GM21515 (cell line): Measurements from ENCODE around the gene AAR2.

Experiments used
- ATAC-seq: cut with Tn5 transposase; IDR thresholded peaks from one replicate; pipeline ENCODE4 v1.9.1; 2021; ENCODE audit not compliant: unreplicated experiment

AAR2 gene

GRCh38 chr20:36275441-36276189 is 39.3 kb downstream of the AAR2 start:
- ATAC-seq = no peak

- ATAC-seq = no peak
Measured at GRCh38 chr20:36277546-36277945, 41.3 kb downstream of the AAR2 start.

GRCh38 chr20:36279362-36279761 is 43.1 kb downstream of the AAR2 start:
- ATAC-seq = no peak

DNA sequence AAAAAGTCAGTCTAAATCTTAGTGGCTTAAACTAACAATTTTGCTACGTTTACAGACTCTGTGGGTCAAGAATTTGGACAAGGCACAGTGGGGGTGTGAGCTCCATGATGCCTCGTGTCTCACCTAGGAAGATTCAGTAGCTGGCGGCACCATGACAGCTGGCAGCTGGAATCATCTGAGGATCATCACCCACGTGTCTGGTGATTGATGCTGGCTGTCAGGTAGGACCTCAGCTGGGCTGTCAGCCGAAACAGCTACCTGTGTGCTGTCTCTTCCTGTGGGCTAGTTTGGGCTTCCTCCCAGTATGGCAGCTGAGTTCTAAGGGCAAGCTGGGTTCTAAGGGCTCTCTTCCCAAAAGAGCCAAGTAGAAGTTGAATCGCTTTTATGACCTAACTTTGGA is 43.5 kb downstream of the AAR2 start:
- ATAC-seq = no peak

GRCh38 chr20:36281785-36282380 is 45.6 kb downstream of the AAR2 start:
- no peak for ATAC-seq

GRCh38 chr20:36284751-36285150 is 48.5 kb downstream of the AAR2 start:
- no peak for ATAC-seq

DNA sequence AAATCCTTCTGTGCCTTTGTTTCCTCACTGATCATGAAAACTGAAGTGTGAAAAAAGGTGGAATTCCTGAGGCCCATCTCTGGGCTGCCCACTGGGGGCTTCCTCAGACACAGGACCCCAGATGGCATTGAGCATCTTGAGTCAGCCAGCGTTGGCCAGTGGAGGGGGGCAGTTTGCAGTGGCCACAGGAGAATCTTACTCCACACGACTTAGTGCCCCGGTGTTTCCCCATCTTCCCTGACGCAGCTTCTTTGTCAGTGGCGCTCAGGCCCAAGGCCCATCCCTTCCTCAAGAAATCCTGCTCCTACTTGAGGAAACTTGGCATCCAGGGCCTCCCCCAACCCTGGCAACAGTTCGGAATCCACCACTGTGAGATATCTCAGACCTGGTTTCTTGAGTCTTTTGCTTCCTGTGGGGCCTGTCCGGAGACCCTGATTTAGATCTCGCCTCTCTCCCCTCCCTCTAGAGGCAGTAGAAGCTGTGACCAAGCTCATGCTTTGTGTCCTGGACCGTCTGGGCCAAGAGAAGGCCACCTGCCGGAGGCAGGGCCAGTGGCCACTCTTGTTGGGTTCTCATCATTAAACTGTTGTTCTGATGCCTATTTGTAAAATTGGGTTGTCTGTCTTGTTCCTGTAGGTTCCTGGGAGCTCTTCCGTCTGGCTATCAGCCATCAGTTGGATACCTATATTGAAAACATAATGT is 49.6 kb downstream of the AAR2 start:
- no peak for ATAC-seq

GRCh38 chr20:36297656-36298055 is 61.4 kb downstream of the AAR2 start:
- no peak for ATAC-seq

GRCh38 chr20:36298061-36298460 is 61.8 kb downstream of the AAR2 start:
- ATAC-seq = no peak

DNA sequence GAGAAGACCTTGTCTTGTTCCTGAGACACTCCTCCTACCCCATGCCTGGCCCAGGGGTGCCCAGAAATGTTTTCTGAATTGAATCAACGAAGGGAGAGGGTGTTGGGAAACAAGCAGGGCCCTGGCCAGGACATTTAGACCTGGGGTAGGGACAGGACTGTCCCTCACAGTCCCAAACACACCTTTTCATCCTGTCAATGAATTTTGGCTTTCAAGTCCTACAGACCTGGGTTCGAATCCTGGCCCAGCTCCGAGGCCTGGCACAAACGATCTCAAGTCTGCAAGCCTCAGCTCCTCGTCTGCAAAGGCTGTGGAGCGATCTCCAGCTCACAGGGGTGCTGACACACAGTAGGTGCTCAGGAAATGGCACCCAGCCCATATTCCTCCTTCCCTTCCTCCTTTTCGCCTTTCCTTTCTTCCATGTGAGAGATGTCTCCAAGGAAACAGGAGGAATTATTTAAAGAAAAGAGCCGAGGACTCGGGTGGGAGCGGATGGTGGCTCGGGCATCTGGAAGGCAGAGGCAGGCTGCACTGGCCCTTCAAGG is 62.6 kb downstream of the AAR2 start:
- no peak for ATAC-seq

GRCh38 chr20:36299459-36299858 is 63.2 kb downstream of the AAR2 start:
- no peak for ATAC-seq

DNA sequence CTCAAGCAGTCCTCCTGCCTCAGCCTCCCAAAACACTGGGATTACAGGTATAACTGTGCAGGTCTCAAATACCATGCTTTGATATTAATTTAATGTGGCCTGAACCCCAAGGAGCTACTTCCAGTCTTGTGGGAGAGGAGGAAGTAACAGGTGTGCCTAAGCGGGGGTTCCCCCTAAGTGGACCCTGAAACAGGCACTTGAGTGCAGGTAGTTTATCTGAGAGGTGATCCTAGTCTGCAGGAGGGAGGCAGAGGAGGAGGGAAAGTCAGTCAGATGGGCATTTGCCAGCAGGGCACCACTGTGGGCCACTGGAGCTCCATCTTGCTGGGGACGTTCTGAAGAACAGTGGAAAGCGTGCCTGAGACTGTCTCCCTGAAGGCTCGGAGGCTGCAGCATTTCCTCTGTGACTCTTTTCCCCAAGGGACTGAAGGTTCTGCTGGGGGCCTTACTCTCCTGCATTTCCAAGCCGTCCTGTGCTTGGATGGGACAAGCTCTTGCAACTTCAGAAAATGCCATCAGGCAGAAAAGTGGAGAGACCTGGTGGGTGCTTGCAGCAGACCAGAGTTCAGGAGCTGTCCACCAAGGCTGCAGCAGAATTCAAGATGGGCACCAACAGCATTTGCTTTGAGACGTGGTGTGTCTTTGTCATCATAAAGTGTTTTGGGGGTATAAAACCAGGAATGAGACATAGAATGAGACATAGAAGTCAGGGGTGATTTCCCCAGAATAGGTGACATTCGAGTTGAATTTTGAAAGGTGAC is 65.3 kb downstream of the AAR2 start:
- no peak for ATAC-seq

DNA sequence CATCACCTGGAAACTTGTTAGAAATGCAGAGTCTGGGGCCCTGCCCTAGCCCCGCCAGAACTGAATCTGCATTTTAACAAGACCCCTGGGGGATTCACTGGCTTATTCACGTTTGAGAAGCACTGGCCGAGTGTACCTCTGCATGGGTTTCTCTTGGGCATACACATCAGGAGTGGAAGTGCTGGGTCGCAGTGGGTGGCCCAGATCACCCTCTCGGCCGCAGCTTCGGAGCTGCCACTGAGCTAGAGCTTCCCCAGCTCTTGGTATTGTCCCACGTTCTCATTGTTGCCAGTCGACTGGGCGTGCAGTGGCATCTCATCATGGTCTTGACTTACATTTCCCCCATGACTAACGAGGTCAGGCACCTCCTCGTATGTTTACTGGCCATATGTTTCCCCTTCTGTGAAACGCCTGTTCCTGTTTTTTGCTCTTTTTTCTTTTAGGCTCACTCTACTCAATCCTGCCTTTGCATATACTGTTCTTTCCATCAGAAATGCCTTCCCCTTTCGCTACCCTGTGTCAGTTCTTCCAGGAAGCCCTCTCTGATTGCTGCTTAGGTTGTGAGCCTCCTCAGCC is 66.8 kb downstream of the AAR2 start:
- ATAC-seq = no peak

DNA sequence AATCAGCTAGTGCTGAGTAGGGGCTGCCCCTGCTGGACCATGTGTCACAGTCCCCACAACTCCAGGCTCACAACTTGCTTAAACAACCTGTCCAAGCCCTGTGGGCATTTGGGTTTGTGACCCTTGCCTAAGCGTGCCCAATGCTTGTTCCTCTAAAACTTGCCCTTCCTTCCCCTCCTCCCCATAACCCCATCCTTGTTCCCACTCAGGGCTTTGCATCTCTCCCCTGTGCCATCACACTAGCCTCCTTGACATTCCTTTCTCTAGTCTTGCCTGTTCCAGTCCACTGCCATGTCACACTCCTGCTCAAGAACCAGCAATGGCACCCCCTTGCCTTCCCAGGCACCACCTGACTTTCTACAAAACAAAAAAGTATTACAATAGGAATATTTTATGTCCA is 67.6 kb downstream of the AAR2 start:
- ATAC-seq = no peak

- ATAC-seq = no peak
Measured at GRCh38 chr20:36304786-36305495, 68.7 kb downstream of the AAR2 start.

DNA sequence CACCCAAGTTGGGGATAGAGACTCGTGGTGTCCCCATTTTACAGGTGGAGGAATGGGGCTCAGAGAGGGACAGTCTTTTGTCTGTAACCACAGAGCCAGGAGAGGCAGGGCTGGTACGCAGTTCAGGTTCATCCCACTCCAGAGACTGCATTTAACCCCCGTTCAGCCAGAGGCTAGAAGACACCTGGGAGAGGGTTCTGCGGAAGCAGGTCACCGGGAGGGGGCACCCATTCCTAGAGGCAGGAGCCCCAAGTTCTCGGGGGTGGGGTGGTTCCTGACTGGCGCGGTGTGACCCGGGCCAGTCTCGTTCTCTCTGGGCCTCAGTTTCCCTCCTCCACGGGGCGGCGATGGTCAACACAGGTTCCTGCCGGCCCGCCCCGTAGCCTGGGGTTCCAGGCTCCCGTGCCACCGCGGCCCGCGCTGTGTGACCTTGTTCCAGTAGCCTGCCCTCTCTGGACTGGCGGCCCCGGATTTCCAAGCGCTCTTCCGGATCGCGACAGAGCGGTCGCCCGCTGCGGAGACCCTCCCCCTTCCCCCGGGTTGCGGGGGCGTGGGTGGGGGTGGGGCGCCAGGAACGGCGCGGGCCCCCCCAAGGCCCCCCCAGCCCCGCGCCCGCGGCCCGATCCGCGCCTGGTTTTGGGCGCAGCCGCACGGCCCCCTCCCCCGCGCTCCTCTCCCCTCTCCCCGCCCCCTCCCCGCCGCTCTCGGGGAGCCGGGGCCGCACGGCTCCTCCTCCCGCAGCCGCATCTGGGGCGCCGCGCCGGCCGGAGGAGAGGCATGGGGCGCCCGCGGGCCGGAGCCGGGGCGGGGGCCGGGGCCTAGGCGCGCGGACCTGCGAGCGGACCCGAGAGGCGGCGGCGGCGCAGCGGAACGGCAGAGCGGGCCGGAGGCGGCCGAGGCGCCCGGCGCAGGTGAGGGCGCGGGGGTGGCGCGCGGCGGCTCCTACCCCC is 69.6 kb downstream of the AAR2 start, which contains the start of gene DLGAP4:
TSS of gene DLGAP4 (plus strand) at position 738 of the 950 bp plus-strand sequence. CDS start 125,379 bp downstream, outside the sequence.
- ATAC-seq = no peak
